Measurements from ENCODE around the gene HNRNPUL2. TPM values are rescaled to one million over a fixed set of nuclear protein-coding genes. Genes with fewer than 3 reads are reported as not detected.
A peak's percentile ranks its signal among the peaks of the same experiment; 100 is the strongest.

The HNRNPUL2 gene
- total and polyA plus RNA-seq, 10 of the 15 experiments (the other 5 are each of a cell fraction or from before 2014, with no cell fraction given): 1.6 to 72.2 (median 14.9) TPM

DNA sequence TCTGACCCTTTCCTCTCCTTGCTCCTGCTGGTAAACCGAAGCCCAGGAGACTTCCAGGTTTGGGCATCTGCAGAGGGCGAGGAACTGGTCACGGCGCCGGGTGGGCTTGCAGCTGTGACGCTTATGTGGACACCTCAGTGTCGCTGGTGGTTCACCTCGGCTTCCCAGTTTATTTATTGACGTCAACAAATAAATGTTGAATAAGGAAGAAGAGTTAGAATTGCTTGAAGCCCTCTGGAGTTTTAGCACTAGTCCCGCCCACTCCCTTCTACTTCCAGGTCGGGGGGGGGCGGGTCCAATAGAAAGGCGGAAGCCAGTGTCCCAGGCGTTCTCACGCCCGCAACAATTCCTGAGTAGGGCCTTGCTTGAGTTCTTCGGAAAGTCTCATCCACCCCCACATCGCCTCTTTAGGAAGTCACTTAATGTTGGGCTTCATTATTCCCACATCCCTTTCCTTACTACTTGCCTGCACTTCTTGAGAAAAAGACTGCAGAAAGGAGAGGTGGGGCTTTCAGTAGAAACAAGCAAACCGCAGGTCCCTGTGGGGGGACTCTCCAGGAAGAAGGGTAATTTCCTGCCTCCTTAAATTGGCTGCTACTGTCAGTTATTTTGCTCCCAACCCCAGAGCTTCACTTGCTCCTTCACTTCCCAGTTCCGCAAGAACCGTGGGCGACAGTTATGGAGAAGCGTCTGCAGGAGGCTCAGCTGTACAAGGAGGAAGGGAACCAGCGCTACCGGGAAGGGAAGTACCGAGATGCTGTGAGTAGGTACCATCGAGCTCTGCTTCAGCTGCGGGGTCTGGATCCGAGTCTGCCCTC is 1.1 kb upstream of the HNRNPUL2 start, which contains the start of gene TTC9C (continued):
- TF ChIP-seq, protein P1, sequence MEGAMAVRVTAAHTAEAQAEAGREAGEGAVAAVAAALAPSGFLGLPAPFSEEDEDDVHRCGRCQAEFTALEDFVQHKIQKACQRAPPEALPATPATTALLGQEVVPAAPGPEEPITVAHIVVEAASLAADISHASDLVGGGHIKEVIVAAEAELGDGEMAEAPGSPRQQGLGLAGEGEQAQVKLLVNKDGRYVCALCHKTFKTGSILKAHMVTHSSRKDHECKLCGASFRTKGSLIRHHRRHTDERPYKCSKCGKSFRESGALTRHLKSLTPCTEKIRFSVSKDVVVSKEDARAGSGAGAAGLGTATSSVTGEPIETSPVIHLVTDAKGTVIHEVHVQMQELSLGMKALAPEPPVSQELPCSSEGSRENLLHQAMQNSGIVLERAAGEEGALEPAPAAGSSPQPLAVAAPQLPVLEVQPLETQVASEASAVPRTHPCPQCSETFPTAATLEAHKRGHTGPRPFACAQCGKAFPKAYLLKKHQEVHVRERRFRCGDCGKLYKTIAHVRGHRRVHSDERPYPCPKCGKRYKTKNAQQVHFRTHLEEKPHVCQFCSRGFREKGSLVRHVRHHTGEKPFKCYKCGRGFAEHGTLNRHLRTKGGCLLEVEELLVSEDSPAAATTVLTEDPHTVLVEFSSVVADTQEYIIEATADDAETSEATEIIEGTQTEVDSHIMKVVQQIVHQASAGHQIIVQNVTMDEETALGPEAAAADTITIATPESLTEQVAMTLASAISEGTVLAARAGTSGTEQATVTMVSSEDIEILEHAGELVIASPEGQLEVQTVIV (IDR thresholded peaks at IDR 0.05; ENCODE audit: borderline replicate concordance, partially characterized antibody): no peak
- TF ChIP-seq IRF4 (IDR thresholded peaks at IDR 0.05; ENCODE audit: low read depth, low read length) (no peak), CREM (IDR thresholded peaks at IDR 0.05; ENCODE audit: low read depth) (0 out of 2 replicates have a peak, but pooled peaks have one; percentile 32), NFXL1 (IDR thresholded peaks at IDR 0.05; ENCODE audit: borderline replicate concordance) (no peak), MTA2 (IDR thresholded peaks at IDR 0.05; ENCODE audit: low read depth) (peak; percentile 90), CBX5 (IDR thresholded peaks at IDR 0.05; ENCODE audit: low read depth) (no peak), NR2C2 (IDR thresholded peaks at IDR 0.05; ENCODE audit: borderline replicate concordance, control insufficient read depth, insufficient read length, low read depth) (peak; percentile 79), ZBED1 (IDR thresholded peaks at IDR 0.05; ENCODE audit: borderline replicate concordance) (no peak), SUZ12 (IDR thresholded peaks at IDR 0.05; ENCODE audit: unreplicated experiment) (no peak), CEBPB (IDR thresholded peaks at IDR 0.05; ENCODE audit: borderline replicate concordance in 1 of 2, low read depth in 2 of 2, low read length in 2 of 2) (no peak), CHD2 (IDR thresholded peaks at IDR 0.05; ENCODE audit: borderline replicate concordance, low read depth, low read length) (peak; percentile 81), BCL11A (IDR thresholded peaks at IDR 0.05; ENCODE audit: low read depth, low read length) (no peak), ETV6 (conservative IDR thresholded peaks at IDR 0.05 in 1 of 2, IDR thresholded peaks at IDR 0.05 in 1 of 2; ENCODE audit: borderline replicate concordance in 1 of 2, low read depth in 1 of 2) (no peak; a peak in 2 of 4 replicates), HDGF (IDR thresholded peaks at IDR 0.05) (no peak), IRF5 (IDR thresholded peaks at IDR 0.05; ENCODE audit: borderline replicate concordance) (no peak), RAD51 (IDR thresholded peaks at IDR 0.05) (no peak), RFX5 (IDR thresholded peaks at IDR 0.05; ENCODE audit: low read depth, low read length) (no peak), TARDBP (IDR thresholded peaks at IDR 0.05; ENCODE audit: borderline replicate concordance) (no peak), SPI1 (IDR thresholded peaks at IDR 0.05; ENCODE audit: borderline replicate concordance, insufficient read depth, low read depth, low read length) (peak; percentile 24)
- TF ChIP-seq, protein P2, sequence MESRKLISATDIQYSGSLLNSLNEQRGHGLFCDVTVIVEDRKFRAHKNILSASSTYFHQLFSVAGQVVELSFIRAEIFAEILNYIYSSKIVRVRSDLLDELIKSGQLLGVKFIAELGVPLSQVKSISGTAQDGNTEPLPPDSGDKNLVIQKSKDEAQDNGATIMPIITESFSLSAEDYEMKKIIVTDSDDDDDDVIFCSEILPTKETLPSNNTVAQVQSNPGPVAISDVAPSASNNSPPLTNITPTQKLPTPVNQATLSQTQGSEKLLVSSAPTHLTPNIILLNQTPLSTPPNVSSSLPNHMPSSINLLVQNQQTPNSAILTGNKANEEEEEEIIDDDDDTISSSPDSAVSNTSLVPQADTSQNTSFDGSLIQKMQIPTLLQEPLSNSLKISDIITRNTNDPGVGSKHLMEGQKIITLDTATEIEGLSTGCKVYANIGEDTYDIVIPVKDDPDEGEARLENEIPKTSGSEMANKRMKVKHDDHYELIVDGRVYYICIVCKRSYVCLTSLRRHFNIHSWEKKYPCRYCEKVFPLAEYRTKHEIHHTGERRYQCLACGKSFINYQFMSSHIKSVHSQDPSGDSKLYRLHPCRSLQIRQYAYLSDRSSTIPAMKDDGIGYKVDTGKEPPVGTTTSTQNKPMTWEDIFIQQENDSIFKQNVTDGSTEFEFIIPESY (IDR thresholded peaks at IDR 0.05): no peak
- TF ChIP-seq, protein P3, sequence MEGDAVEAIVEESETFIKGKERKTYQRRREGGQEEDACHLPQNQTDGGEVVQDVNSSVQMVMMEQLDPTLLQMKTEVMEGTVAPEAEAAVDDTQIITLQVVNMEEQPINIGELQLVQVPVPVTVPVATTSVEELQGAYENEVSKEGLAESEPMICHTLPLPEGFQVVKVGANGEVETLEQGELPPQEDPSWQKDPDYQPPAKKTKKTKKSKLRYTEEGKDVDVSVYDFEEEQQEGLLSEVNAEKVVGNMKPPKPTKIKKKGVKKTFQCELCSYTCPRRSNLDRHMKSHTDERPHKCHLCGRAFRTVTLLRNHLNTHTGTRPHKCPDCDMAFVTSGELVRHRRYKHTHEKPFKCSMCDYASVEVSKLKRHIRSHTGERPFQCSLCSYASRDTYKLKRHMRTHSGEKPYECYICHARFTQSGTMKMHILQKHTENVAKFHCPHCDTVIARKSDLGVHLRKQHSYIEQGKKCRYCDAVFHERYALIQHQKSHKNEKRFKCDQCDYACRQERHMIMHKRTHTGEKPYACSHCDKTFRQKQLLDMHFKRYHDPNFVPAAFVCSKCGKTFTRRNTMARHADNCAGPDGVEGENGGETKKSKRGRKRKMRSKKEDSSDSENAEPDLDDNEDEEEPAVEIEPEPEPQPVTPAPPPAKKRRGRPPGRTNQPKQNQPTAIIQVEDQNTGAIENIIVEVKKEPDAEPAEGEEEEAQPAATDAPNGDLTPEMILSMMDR (IDR thresholded peaks at IDR 0.05 in 2 of 3, conservative IDR thresholded peaks at IDR 0.05 in 1 of 3; ENCODE audit: control insufficient read depth in 2 of 3, extremely low read depth in 1 of 3, insufficient read depth in 1 of 3, low read depth in 3 of 3, low read length in 3 of 3): no peak

All from GM12878 (cell line).